K562 (cell line): Measurements from ENCODE around the gene REM2. TPM values are rescaled to one million over a fixed set of nuclear protein-coding genes. Genes with fewer than 3 reads are reported as not detected.

ENCODE experiments used
- ATAC-seq: fragments of 200-7000 bp; cut with Tn5 transposase; 3 replicates; pipeline ENCODE4 v1.9.1; 2020; ENCODE audit warnings: moderate library complexity
- BruUV-seq: library from RNA; stranded (reverse); fragments of 400-500 nt; replicated peaks from 2 replicates; lab custom pipeline; 2021; lab: Mats Ljungman, UMichigan
- CTCF ChIA-PET: fragments of 300-600 bp; formaldehyde crosslinking; extraction: SDS; loops from one replicate; lab custom pipeline; 2021; ENCODE audit warnings: low intra/inter-chr PET ratio; lab: Yijun Ruan, JAX
- POLR2A ChIA-PET: fragments of 300-600, 350-650 bp; sonication (Branson Sonifier 250); formaldehyde crosslinking; extraction: SDS; loops from one replicate; lab custom pipeline; 2021; ENCODE audit warnings: antibody characterized with exemption, inconsistent platforms; lab: Yijun Ruan, JAX
- DNase-seq, 4 experiments: peaks; one replicate each; pipeline versions ENCODE4 v3.0.0 to v3.0.0-alpha.2; 2011 to 2018; ENCODE audit warnings: low spot score in 3 of 4, mixed read lengths in 3 of 4; ENCODE audit errors: extremely low read depth in 1 of 4
- FAIRE-seq: peaks from 2 replicates; lab custom pipeline; 2011; peaks lifted over from hg19 to GRCh38; lab: Jason Lieb, UNC
- H2AFZ ChIP-seq: 2 replicates; pipeline ENCODE4 v1.6.0; 2011; ENCODE audit warnings: low read depth, low read length, control low read depth, inconsistent platforms
- H3K27ac ChIP-seq: fragments of 200-600 bp; 3 replicates; pipeline ENCODE4 v1.8.0; 2011; ENCODE audit warnings: low read depth, mild to moderate bottlenecking, control low read depth, inconsistent platforms, low read length, moderate library complexity, mixed read lengths; ENCODE audit errors: extremely low read depth
- H3K27me3 ChIP-seq, 2 experiments: fragments of 300-600 bp in 1 of 2; 2 replicates in 1 of 2; 3 replicates in 1 of 2; pipeline versions ENCODE4 v1.6.0 to v1.8.0; 2011; ENCODE audit warnings: inconsistent platforms in 2 of 2, low read length in 2 of 2, mild to moderate bottlenecking in 1 of 2, mixed read lengths in 1 of 2, moderate library complexity in 1 of 2; ENCODE audit not compliant: control insufficient read depth in 2 of 2, insufficient read depth in 2 of 2
- H3K36me3 ChIP-seq: fragments of 300-600 bp; 3 replicates; pipeline ENCODE4 v1.8.0; 2011; ENCODE audit warnings: mild to moderate bottlenecking, low read length, inconsistent platforms; ENCODE audit not compliant: control insufficient read depth, insufficient read depth
- H3K4me1 ChIP-seq, 2 experiments: fragments of 200-600 bp in 1 of 2; replicated peaks in 1 of 2; 2 replicates in 1 of 2; 3 replicates in 1 of 2; pipeline versions ENCODE4 v1.5.1 to v1.8.0; 2011; ENCODE audit warnings: inconsistent platforms in 2 of 2, low read length in 2 of 2, mild to moderate bottlenecking in 1 of 2, mixed read lengths in 1 of 2, moderate library complexity in 1 of 2; ENCODE audit not compliant: control insufficient read depth in 2 of 2, insufficient read depth in 2 of 2
- H3K4me2 ChIP-seq: 2 replicates; pipeline ENCODE4 v1.6.1; 2011; ENCODE audit warnings: low read length, control low read depth, inconsistent platforms, mixed read lengths; ENCODE audit not compliant: insufficient read depth
- H3K4me3 ChIP-seq: fragments of 200-600 bp; sonication (generic), shearing (Covaris generic); 2 replicates; pipeline ENCODE4 v1.5.1; 2016; ENCODE audit warnings: control low read depth, inconsistent platforms
- H3K79me2 ChIP-seq: fragments of 200-600 bp; 3 replicates; pipeline ENCODE4 v1.8.0; 2011; ENCODE audit warnings: low read length, inconsistent platforms; ENCODE audit not compliant: control insufficient read depth, insufficient read depth
- H3K9ac ChIP-seq, 2 experiments: 2 replicates each; pipeline versions ENCODE4 v1.6.0 to v1.6.1; 2011; ENCODE audit warnings: low read depth in 2 of 2, low read length in 2 of 2, control low read depth in 1 of 2, inconsistent platforms in 1 of 2, mild to moderate bottlenecking in 1 of 2, mixed read lengths in 1 of 2; ENCODE audit not compliant: insufficient read depth in 1 of 2
- H3K9me1 ChIP-seq: one replicate; pipeline ENCODE4 v1.6.0; 2011; ENCODE audit warnings: inconsistent platforms, mild to moderate bottlenecking, low read length, moderate library complexity; ENCODE audit not compliant: control insufficient read depth, insufficient read depth
- H3K9me3 ChIP-seq: replicated peaks from 2 replicates; pipeline ENCODE4 v1.5.1; 2011; ENCODE audit warnings: low read depth, low read length, inconsistent platforms; ENCODE audit not compliant: control insufficient read depth, insufficient read depth
- H4K20me1 ChIP-seq: replicated peaks from 2 replicates; pipeline ENCODE4 v1.6.1; 2011; ENCODE audit warnings: low read length, inconsistent platforms, mixed read lengths; ENCODE audit not compliant: control insufficient read depth, insufficient read depth
- BCL6 ChIP-seq: fragments of 250-450 bp; sonication (Bioruptor Pico); IDR thresholded peaks from 2 replicates; pipeline ENCODE4 v1.4.0; 2020
- C11orf30 ChIP-seq: fragments of 450-650 bp; IDR thresholded peaks from 2 replicates; pipeline ENCODE4 v1.6.1; 2016; ENCODE audit warnings: low read depth, mild to moderate bottlenecking
- CREB3L1 ChIP-seq: fragments of 450-650 bp; IDR thresholded peaks from 2 replicates; pipeline ENCODE4 v1.6.1; 2014; ENCODE audit warnings: low read depth, mild to moderate bottlenecking, moderate library complexity, borderline replicate concordance
- MLLT1 ChIP-seq, 2 experiments: fragments of 450-650 bp; IDR thresholded peaks; 2 replicates each; pipeline ENCODE4 v1.6.1; 2016
- POLR2AphosphoS2 ChIP-seq: IDR thresholded peaks from 2 replicates; pipeline ENCODE4 v1.6.1; 2012; ENCODE audit warnings: low read length, improper control_type of control experiment
- WGBS: fragments of 100-300 bp; shearing (Covaris generic); methylation state at CpG from one replicate; pipeline ENCODE4 v1.1.6; 2016; ENCODE audit warnings: low coverage, mixed read lengths; ENCODE audit not compliant: insufficient coverage; ENCODE audit errors: missing lambda C conversion rate; 5-methylcytosine and 5-hydroxymethylcytosine counted together
- in situ Hi-C: fragments of 300-500 bp; cut with MboI; formaldehyde crosslinking; loops from 4 replicates; pipeline ENCODE4 v1.15.0; 2018; ENCODE audit warnings: inconsistent platforms, mixed read lengths
- intact Hi-C: fragments of 100-400 bp; cut with micrococcal nuclease; formaldehyde crosslinking; loops from 2 replicates; pipeline ENCODE4 v1.14.2; 2022
- polyA plus RNA-seq, 8 experiments: library from polyadenylated mRNA; depleted of rRNA in 4 of 8; stranded (reverse) in 5 of 8; unstranded in 3 of 8; fragments of >200 nt; fragmentation: Nextera tagmentation in 2 of 8; fragmentation: Illumina TruSeq in 1 of 8; extraction: Ambion mirVana in 2 of 8; extraction: Trizol in 1 of 8; gene quantifications; 2 replicates each; pipeline versions ENCODE4 v1.2.1 to v1.2.3, GENCODE V29; 2011 to 2014; ENCODE audit warnings: inconsistent platforms in 1 of 8, missing spikeins in 1 of 8
- total RNA-seq, 7 experiments: library from RNA; depleted of rRNA in 6 of 7; stranded (reverse); fragments of >200 nt in 6 of 7; fragmentation: Illumina TruSeq in 2 of 7; extraction: Trizol in 2 of 7; gene quantifications; 2 replicates each; pipeline versions ENCODE4 v1.2.1 to v1.2.3, GENCODE V29; 2011 to 2021; ENCODE audit warnings: low replicate concordance in 1 of 7

Gene REM2
- total and polyA plus RNA-seq, 9 of the 15 experiments (the other 6 are each of a cell fraction or from before 2014, with no cell fraction given) = 0.18 to 1.0 (median 0.38) TPM

DNA sequence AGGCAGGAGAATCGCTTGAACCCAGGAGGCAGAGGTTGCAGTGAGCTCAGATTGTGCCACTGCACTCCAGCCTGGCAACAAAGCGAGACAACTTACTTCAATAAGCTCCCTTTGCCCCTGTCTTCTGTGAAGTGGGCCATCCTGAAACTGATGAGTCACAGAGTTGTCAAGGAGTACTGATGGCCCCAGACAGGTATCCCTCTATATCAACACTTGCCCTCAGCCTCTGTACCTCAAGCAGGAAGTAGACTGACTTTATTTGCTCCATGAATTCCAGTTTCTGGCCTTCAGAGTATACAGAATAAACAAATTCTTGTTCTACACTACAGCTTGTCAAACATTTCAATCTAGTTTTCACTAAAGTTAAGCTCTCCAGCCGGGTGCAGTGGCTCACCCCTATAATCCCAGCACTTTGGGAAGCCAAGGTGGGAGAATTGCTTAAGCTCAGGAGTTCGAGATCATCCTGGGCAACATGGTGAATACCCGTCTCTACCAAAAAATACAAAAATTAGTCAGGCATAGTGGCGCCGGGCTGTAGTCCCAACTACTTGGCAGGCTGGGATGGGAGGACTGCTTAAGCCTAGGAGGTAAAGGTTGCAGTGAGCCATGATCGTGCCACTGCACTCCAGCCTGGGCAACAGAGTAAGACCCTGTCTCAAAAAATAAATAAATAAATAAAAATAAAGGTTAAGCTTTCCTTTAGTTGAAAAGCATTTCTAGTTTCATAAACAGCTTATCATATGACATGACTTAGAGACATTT is 27.9 kb upstream of the REM2 start:
- Histone ChIP-seq H3K79me2 (no peaks in the 10 kb centered on the region), H3K9me1 (no peaks in the 10 kb centered on the region), H3K36me3 (no peaks in the 10 kb centered on the region), H3K9ac (no peak overlapping the region), H3K27me3 (no peaks in the 10 kb centered on the region), H4K20me1 (no peaks in the 10 kb centered on the region), H2AFZ (no peak overlapping the region), H3K4me3 (no peak overlapping the region), H3K9me3 (no peaks in the 10 kb centered on the region; the same call in 1 of the 2 replicates), H3K27ac (no peak overlapping the region), H3K4me2 (no peak overlapping the region), H3K4me1 (peaks cover 0 to 14% of the 10 kb centered on the region in 2 experiments; a peak in 3 of 5 replicates)
- in situ Hi-C loops (loop anchor here (5.0 kb wide), 1 partner anchor 78 kb away; no protein-coding TSS in a partner anchor), intact Hi-C loops (no loop called here)
- CTCF ChIA-PET = interaction anchor here (1.3 to 4.3 kb wide), 3 partner anchors 31 to 297 kb away, joined by 3 to 53 read pairs (median 44); no protein-coding TSS in a partner anchor
- POLR2A ChIA-PET = interaction anchor here (0.7 to 0.9 kb wide), 3 partner anchors 18 to 89 kb away, joined by 3 to 5 read pairs (median 3); partner anchors contain the start of gene OXA1L
- 62% methylated on average over 8 of the region's 8 CpGs for WGBS
- no peak for TF ChIP-seq POLR2AphosphoS2
- TF ChIP-seq C11orf30 = 0 out of 2 replicates have a peak, but pooled peaks have one; percentile 15
- no peak for FAIRE-seq
- BruUV-seq = no TSS peak
- no peak for ATAC-seq
- DNase-seq = no peak

- TF ChIP-seq CREB3L1 (no peak), BCL6 (CRISPR knock-in tag) (no peak), MLLT1 (IDR thresholded peaks at IDR 0.05) (no peak)
- TF ChIP-seq, all 486 proteins: peak for 0
- no peaks in the 10 kb centered on the region for H4K20me1 ChIP-seq
- FAIRE-seq (no peak), ATAC-seq (no peak), DNase-seq (no peak)
- H3K27ac ChIP-seq = no peak overlapping the region
- no TSS peak for BruUV-seq
- H3K9me1 ChIP-seq = no peaks in the 10 kb centered on the region
- H2AFZ ChIP-seq = no peak overlapping the region
- WGBS = 93% methylated on average over 5 of the region's 5 CpGs
- POLR2A ChIA-PET = interaction anchor here (0.6 kb wide), 1 partner anchor 60 kb away, joined by 3 read pairs; no protein-coding TSS in a partner anchor
- in situ Hi-C loops = loop anchor here (5.0 kb wide), 1 partner anchor 79 kb away; no protein-coding TSS in a partner anchor
- intact Hi-C loops = no loop called here
- no peak overlapping the region for H3K4me3 ChIP-seq
- H3K4me1 ChIP-seq = peaks cover 0 to 10% of the 10 kb centered on the region in 2 experiments; a peak in 3 of 5 replicates
- CTCF ChIA-PET = no interaction called here
- H3K4me2 ChIP-seq = no peak overlapping the region
- no peaks in the 10 kb centered on the region; the same call in 1 of the 2 replicates for H3K9me3 ChIP-seq
- H3K27me3 ChIP-seq = no peaks in the 10 kb centered on the region
- no peaks in the 10 kb centered on the region for H3K79me2 ChIP-seq
- H3K9ac ChIP-seq = no peak overlapping the region
- H3K36me3 ChIP-seq = no peaks in the 10 kb centered on the region
These were observed 26.6 kb upstream of the REM2 start for GRCh38 chr14:22856428-22856827.
